ENCODE results near the gene ARID5B.

Gene ARID5B

DNA sequence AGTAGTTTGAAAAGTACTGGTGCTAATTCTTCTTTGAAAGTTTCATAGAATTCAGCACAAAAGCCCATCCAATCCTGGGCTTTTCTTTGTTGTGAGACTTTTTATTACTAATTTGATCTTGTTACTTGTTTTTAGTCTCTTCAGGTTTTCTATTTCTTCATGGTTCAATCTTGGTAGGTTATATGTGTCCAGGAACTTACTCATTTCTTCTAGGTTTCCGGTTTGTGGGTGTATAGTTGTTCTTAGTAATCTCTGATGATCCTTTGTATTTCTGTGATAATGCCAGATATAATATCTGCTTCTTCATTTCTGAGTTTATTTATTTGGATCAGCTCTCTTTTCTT lies 219.7 kb downstream of the ARID5B start:
- in situ Hi-C loops (cut with MboI; ENCODE audit: low sequenced_read_pairs) = no loop called here

DNA sequence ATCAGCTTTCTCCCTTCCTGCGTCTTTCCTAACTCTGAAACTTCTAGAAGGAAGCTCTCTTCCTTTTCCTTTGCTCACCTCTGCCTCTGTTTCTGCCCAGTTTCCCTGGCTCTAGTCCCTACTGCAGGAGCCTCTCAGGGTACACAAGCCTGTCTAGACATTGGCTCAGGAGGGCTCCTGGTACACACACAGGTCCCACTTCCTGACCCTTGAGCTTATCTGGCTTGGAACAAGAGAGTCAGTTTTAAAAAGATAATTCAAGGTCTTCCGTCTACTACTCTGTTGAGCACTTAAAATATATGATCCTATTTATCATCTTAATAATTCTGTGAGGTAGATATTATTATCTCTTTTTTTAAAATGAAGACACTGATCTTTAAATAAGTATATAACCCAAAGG lies 226.5 kb downstream of the ARID5B start:
- in situ Hi-C loops (cut with MboI; ENCODE audit: low sequenced_read_pairs) = no loop called here

DNA sequence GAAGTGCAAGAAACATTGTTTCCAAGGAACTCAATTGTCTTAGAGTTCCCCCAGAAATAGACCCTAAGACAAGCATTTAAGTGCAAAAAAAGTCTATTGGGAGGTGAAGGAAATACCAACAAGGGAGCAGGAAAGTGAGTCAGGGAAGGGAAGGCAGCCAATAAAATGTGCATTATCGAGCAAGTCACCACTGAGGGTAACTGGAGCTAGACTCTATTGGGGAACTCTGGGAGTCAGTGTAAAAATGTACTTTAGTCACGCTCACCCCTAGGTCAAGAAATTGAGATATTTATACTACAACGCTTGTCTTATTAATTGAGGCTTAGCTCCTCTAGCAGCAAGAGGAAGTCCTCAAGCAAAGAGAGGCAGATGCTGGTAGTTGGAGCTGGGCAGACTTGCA lies 229.4 kb downstream of the ARID5B start:
- in situ Hi-C loops (cut with MboI; ENCODE audit: low sequenced_read_pairs) = no loop called here

DNA sequence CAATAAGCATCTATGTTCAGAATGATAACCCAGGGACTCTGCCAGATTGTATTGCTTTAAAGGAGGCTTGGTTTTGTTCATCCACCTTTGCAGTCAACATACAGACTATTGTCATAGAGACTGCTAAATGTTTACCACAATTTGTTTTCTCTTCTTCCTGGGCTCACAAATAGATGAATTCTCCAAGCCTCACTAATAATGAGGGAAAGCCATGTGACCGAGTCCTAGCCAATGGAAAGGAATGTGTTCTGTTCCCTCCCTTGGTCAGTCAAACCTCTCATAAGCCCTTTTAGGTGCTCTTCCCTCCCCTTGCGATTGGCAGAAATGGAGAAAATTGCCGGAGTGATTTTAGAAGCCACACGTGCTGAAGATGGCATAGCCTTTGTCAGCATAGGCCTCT lies 230.2 kb downstream of the ARID5B start:
- in situ Hi-C loops (cut with MboI; ENCODE audit: low sequenced_read_pairs) = no loop called here

DNA sequence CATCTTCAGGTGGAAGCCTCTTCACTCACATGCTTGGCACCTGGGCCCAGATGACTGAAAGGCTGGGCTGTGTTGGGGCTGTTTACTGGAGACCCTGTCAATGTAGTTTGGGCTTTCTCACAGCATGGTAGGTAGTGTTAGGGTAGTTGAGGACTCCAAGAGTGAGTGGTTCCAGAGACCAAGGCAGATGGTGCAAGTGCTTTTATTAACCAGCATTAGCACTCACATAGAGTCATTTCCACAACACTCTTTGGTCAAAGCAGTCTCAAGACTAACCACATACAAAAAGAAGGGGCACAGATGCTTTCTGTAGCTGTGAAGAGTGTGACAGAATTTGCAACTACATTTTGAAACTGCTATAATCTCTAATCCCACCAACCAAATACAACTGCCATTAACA lies 232.1 kb downstream of the ARID5B start:
- in situ Hi-C loops (cut with MboI; ENCODE audit: low sequenced_read_pairs) = no loop called here

DNA sequence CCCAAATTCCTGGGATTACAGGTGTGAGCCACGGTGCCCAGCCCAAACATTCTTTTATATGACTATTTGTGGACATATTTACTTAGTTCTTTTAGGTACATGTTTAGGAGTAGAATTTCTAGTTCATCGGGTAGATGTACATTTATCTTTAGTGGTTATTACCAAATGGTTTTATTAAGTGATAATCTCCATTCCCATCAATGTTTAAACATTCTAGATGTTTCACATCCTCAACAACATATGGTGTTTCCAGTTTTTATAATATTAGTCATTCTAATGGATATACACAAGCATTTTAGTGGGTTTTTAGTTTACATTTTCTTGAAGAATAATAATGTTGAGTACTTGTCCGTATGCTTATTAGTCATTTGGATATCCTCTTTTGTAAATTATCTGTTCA lies 235.4 kb downstream of the ARID5B start:
- in situ Hi-C loops (cut with MboI; ENCODE audit: low sequenced_read_pairs) = no loop called here

Data from HL-60/S4 treated with phorbol 12-myristate 13-acetate at 8.2 ng/mL for 4 days and 3 days (cell line).